CD4-positive, alpha-beta memory T cell (primary cell): ENCODE measurements around the gene TMEM87A. TPM values are rescaled to one million over a fixed set of nuclear protein-coding genes. Genes with fewer than 3 reads are reported as not detected.
"Not testable (repeated sequence)": the region's sequence is repeated elsewhere in the genome, so short reads cannot be mapped to it uniquely, and the experiment has no call there.

Experiments used
- CTCF ChIA-PET: fragments of 350-600 bp; sonication (Branson Sonifier 250); formaldehyde crosslinking; loops from one replicate; lab custom pipeline; 2021; ENCODE audit warnings: inconsistent platforms; ENCODE audit not compliant: partially characterized antibody; lab: Charles Lee
- POLR2A ChIA-PET: fragments of 350-600 bp; sonication (Branson Sonifier 250); formaldehyde crosslinking; loops from one replicate; lab custom pipeline; 2021; ENCODE audit not compliant: partially characterized antibody; lab: Charles Lee
- DNase-seq, 5 donors: peaks; one replicate each; pipeline versions ENCODE4 v3.0.0 to v3.0.0-alpha.2; 2020 to 2022; ENCODE audit warnings: mixed read lengths in 1 of 5
- H3K27ac ChIP-seq: one replicate; pipeline ENCODE4 v1.7.0; 2013; ENCODE audit warnings: low read depth, low read length
- H3K27me3 ChIP-seq: 2 replicates; pipeline ENCODE4 v1.7.0; 2013; ENCODE audit warnings: mild to moderate bottlenecking, low read length, moderate library complexity; ENCODE audit not compliant: insufficient read depth
- H3K36me3 ChIP-seq: 2 replicates; pipeline ENCODE4 v1.7.0; 2013; ENCODE audit warnings: mild to moderate bottlenecking, low read length, moderate library complexity; ENCODE audit not compliant: insufficient read depth
- H3K4me1 ChIP-seq: 2 replicates; pipeline ENCODE4 v1.7.0; 2013; ENCODE audit warnings: mild to moderate bottlenecking, low read length, moderate library complexity; ENCODE audit not compliant: insufficient read depth
- H3K4me3 ChIP-seq, 2 donors: one replicate each; pipeline ENCODE4 v1.7.0; 2013; ENCODE audit warnings: low read length in 2 of 2, mild to moderate bottlenecking in 1 of 2
- H3K9me3 ChIP-seq, 2 donors: one replicate each; pipeline ENCODE4 v1.7.0; 2013; ENCODE audit warnings: low read length in 2 of 2, control low read depth in 1 of 2; ENCODE audit not compliant: control insufficient read depth in 1 of 2
- H3K27ac Mint-ChIP-seq, 7 donors: one replicate each; pipeline ENCODE4 v1.8.0; 2020 to 2021; ENCODE audit warnings: mixed read lengths in 7 of 7, mild to moderate bottlenecking in 6 of 7, inconsistent platforms in 3 of 7, moderate library complexity in 3 of 7
- H3K27me3 Mint-ChIP-seq, 2 donors: one replicate each; pipeline ENCODE4 v1.8.0; 2020 to 2021; ENCODE audit warnings: mixed read lengths in 2 of 2
- H3K36me3 Mint-ChIP-seq, 2 donors: one replicate each; pipeline ENCODE4 v1.8.0; 2020 to 2021; ENCODE audit warnings: mixed read lengths in 2 of 2, inconsistent platforms in 1 of 2, mild to moderate bottlenecking in 1 of 2
- H3K4me1 Mint-ChIP-seq, 4 donors: one replicate each; pipeline ENCODE4 v1.8.0; 2020 to 2021; ENCODE audit warnings: mixed read lengths in 4 of 4, mild to moderate bottlenecking in 1 of 4
- H3K4me3 Mint-ChIP-seq, 8 donors: one replicate each; pipeline ENCODE4 v1.8.0; 2020 to 2021; ENCODE audit warnings: mixed read lengths in 8 of 8, mild to moderate bottlenecking in 7 of 8, moderate library complexity in 6 of 8, inconsistent platforms in 3 of 8
- H3K9me3 Mint-ChIP-seq, 8 donors: one replicate each; pipeline ENCODE4 v1.8.0; 2020 to 2021; ENCODE audit warnings: mixed read lengths in 8 of 8, mild to moderate bottlenecking in 5 of 8, inconsistent platforms in 3 of 8, moderate library complexity in 1 of 8
- intact Hi-C: fragments of 100-400 bp; cut with micrococcal nuclease; formaldehyde crosslinking; loops from one replicate; pipeline ENCODE4 v1.15.1; 2023
- polyA plus RNA-seq, 2 donors: library from polyadenylated mRNA; unstranded; fragments of 300-500 nt; fragmentation: Illumina TruSeq; gene quantifications; one replicate each; pipeline ENCODE4 v1.2.3, GENCODE V29; 2021
- total RNA-seq, 2 experiments: library from RNA; stranded (reverse); gene quantifications; one replicate each; pipeline ENCODE4 v1.2.3, GENCODE V29; 2021

The TMEM87A gene
- total and polyA plus RNA-seq, 4 experiments from 2014 or later: 49.9 to 98.0 (median 58.7) TPM

GRCh38 chr15:42306681-42307080, 33.4 kb upstream of the TMEM87A start:
- peaks cover 48 to 59% of the 10 kb centered on the region in 2 donors for H3K36me3 Mint-ChIP-seq

GRCh38 chr15:42301004-42301403, 27.8 kb upstream of the TMEM87A start:
- H3K36me3 Mint-ChIP-seq: peaks cover 38 to 55% of the 10 kb centered on the region in 2 donors
- H3K27ac ChIP-seq, intact Hi-C loops, H3K4me3 Mint-ChIP-seq, H3K4me1 Mint-ChIP-seq, H3K27me3 Mint-ChIP-seq, H3K4me3 ChIP-seq, H3K9me3 ChIP-seq, H3K36me3 ChIP-seq, DNase-seq, H3K27ac Mint-ChIP-seq, CTCF ChIA-PET, H3K4me1 ChIP-seq, POLR2A ChIA-PET, H3K27me3 ChIP-seq: not testable (repeated sequence)
- H3K9me3 Mint-ChIP-seq: peaks cover 3 to 19% (median 6%) of the 10 kb centered on the region in 8 donors

More at GRCh38 chr15:42306681-42307080, 33.4 kb upstream of the TMEM87A start:
- H3K27ac Mint-ChIP-seq: no peak overlapping the region
- no peaks in the 10 kb centered on the region for H3K9me3 ChIP-seq
- no peak overlapping the region for H3K4me3 ChIP-seq
- H3K27me3 Mint-ChIP-seq: no peaks in the 10 kb centered on the region
- DNase-seq: no peak
- H3K9me3 Mint-ChIP-seq: peaks cover 2 to 19% (median 6%) of the 10 kb centered on the region in 8 donors
- H3K36me3 ChIP-seq: peaks cover 9% of the 10 kb centered on the region
- POLR2A ChIA-PET: no interaction called here
- intact Hi-C loops: no loop called here
- H3K4me1 ChIP-seq: no peaks in the 10 kb centered on the region
- H3K4me3 Mint-ChIP-seq: no peak overlapping the region
- H3K27me3 ChIP-seq: no peaks in the 10 kb centered on the region
- H3K27ac ChIP-seq: no peak overlapping the region
- CTCF ChIA-PET: interaction anchor here (0.6 to 0.8 kb wide), 2 partner anchors 13 to 343 kb away, joined by 3 read pairs; no protein-coding TSS in a partner anchor
- H3K4me1 Mint-ChIP-seq: no peaks in the 10 kb centered on the region

DNA sequence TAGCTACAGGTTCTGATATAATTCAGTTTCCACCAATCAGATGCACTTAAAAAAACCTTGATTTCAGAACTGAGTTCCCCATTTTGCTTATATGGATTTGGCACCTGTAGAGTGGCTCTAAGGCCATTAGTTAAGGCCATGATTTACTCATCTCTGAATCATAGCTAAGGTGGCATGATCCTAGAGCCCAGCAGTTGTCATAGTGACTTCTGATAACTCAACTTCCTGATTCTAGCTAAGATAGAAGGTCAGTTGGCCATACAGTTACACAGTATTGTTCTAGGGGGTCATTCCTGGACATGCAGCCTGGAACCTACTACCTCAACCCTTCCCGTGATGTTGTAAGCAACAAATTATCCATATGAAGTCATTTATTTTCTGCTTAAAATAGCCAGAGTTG, 15.9 kb upstream of the TMEM87A start:
- Mint-ChIP-seq H3K4me3 (no peak overlapping the region), H3K4me1 (peaks cover 0 to 5% (median 0%) of the 10 kb centered on the region in 4 donors), H3K27ac (no peak overlapping the region), H3K27me3 (no peaks in the 10 kb centered on the region), H3K9me3 (no peaks in the 10 kb centered on the region), H3K36me3 (peaks cover 58 to 64% of the 10 kb centered on the region in 2 donors)
- H3K9me3 ChIP-seq: no peaks in the 10 kb centered on the region
- no peaks in the 10 kb centered on the region for H3K4me1 ChIP-seq
- intact Hi-C loops: no loop called here
- ChIA-PET POLR2A (interaction anchor here (1.3 kb wide), 1 partner anchor 16 kb away, joined by 3 read pairs; the partner anchor contains the start of genes GANC and TMEM87A), CTCF (no interaction called here)
- no peak overlapping the region for H3K27ac ChIP-seq
- H3K4me3 ChIP-seq: no peak overlapping the region
- DNase-seq: no peak
- H3K36me3 ChIP-seq: peaks cover 14% of the 10 kb centered on the region
- no peaks in the 10 kb centered on the region for H3K27me3 ChIP-seq

- no peaks in the 10 kb centered on the region for H3K9me3 ChIP-seq
- no peaks in the 10 kb centered on the region for H3K27me3 ChIP-seq
- CTCF ChIA-PET: no interaction called here
- no peaks in the 10 kb centered on the region for H3K9me3 Mint-ChIP-seq
- no peak for DNase-seq
- H3K27ac ChIP-seq: no peak overlapping the region
- H3K36me3 Mint-ChIP-seq: peaks cover 55 to 65% of the 10 kb centered on the region in 2 donors
- no peak overlapping the region for H3K4me3 Mint-ChIP-seq
- no peaks in the 10 kb centered on the region for H3K27me3 Mint-ChIP-seq
- POLR2A ChIA-PET: no interaction called here
- H3K36me3 ChIP-seq: peaks cover 12% of the 10 kb centered on the region
- H3K27ac Mint-ChIP-seq: no peak overlapping the region
- intact Hi-C loops: no loop called here
- H3K4me3 ChIP-seq: no peak overlapping the region
- H3K4me1 ChIP-seq: no peaks in the 10 kb centered on the region
- H3K4me1 Mint-ChIP-seq: peaks cover 0 to 5% (median 0%) of the 10 kb centered on the region in 4 donors
These were observed 14.7 kb upstream of the TMEM87A start for GRCh38 chr15:42287931-42288330.

GRCh38 chr15:42286445-42287029, 13.3 kb upstream of the TMEM87A start:
- POLR2A ChIA-PET: no interaction called here
- Mint-ChIP-seq H3K9me3 (no peaks in the 10 kb centered on the region), H3K36me3 (peaks cover 50 to 57% of the 10 kb centered on the region in 2 donors), H3K4me1 (peaks cover 0 to 5% (median 0%) of the 10 kb centered on the region in 4 donors), H3K27me3 (no peaks in the 10 kb centered on the region), H3K4me3 (no peak overlapping the region), H3K27ac (no peak overlapping the region)
- H3K36me3 ChIP-seq: peaks cover 4% of the 10 kb centered on the region
- CTCF ChIA-PET: no interaction called here
- no peaks in the 10 kb centered on the region for H3K4me1 ChIP-seq
- no peaks in the 10 kb centered on the region for H3K27me3 ChIP-seq
- no peak overlapping the region for H3K27ac ChIP-seq
- DNase-seq: no peak
- intact Hi-C loops: no loop called here
- no peak overlapping the region for H3K4me3 ChIP-seq
- H3K9me3 ChIP-seq: no peaks in the 10 kb centered on the region

- H3K36me3 Mint-ChIP-seq: peaks cover 49 to 53% of the 10 kb centered on the region in 2 donors
- Histone ChIP-seq H3K27ac (no peak overlapping the region), H3K4me1 (no peaks in the 10 kb centered on the region), H3K27me3 (no peaks in the 10 kb centered on the region), H3K9me3 (no peaks in the 10 kb centered on the region), H3K4me3 (no peak overlapping the region), H3K36me3 (no peaks in the 10 kb centered on the region)
- H3K27me3 Mint-ChIP-seq: no peaks in the 10 kb centered on the region
- DNase-seq: no peak
- no peak overlapping the region for H3K27ac Mint-ChIP-seq
- no peaks in the 10 kb centered on the region for H3K9me3 Mint-ChIP-seq
- POLR2A ChIA-PET: no interaction called here
- no peak overlapping the region for H3K4me3 Mint-ChIP-seq
- intact Hi-C loops: no loop called here
- no peaks in the 10 kb centered on the region for H3K4me1 Mint-ChIP-seq
- CTCF ChIA-PET: no interaction called here
These were observed 11.8 kb upstream of the TMEM87A start for GRCh38 chr15:42285034-42285433.

- peaks cover 54 to 56% of the 10 kb centered on the region in 2 donors for H3K36me3 Mint-ChIP-seq
- H3K27me3 ChIP-seq: no peaks in the 10 kb centered on the region
- no peak for DNase-seq
- CTCF ChIA-PET: no interaction called here
- H3K27ac ChIP-seq: no peak overlapping the region
- no peaks in the 10 kb centered on the region for H3K9me3 ChIP-seq
- no peaks in the 10 kb centered on the region for H3K27me3 Mint-ChIP-seq
- H3K4me1 Mint-ChIP-seq: no peaks in the 10 kb centered on the region
- H3K36me3 ChIP-seq: no peaks in the 10 kb centered on the region
- H3K4me1 ChIP-seq: no peaks in the 10 kb centered on the region
- POLR2A ChIA-PET: no interaction called here
- H3K9me3 Mint-ChIP-seq: no peaks in the 10 kb centered on the region
- H3K4me3 Mint-ChIP-seq: no peak overlapping the region
- no peak overlapping the region for H3K27ac Mint-ChIP-seq
- intact Hi-C loops: no loop called here
- H3K4me3 ChIP-seq: no peak overlapping the region
These were observed 11.3 kb upstream of the TMEM87A start for GRCh38 chr15:42284551-42284950.
